ES-I3 (cell line): ENCODE data around the gene CYB5R4.

Experiments used
- H3K36me3 ChIP-seq: 2 replicates; pipeline ENCODE4 v1.6.1; 2013; ENCODE audit warnings: mild to moderate bottlenecking, low read length, control low read depth, moderate library complexity; ENCODE audit not compliant: insufficient read depth
- H3K4me1 ChIP-seq: 2 replicates; pipeline ENCODE4 v1.6.1; 2013; ENCODE audit warnings: mild to moderate bottlenecking, control low read depth, low read length; ENCODE audit not compliant: insufficient read depth
- H3K9ac ChIP-seq: 2 replicates; pipeline ENCODE4 v1.6.1; 2013; ENCODE audit warnings: low read depth, mild to moderate bottlenecking, low read length, moderate library complexity
- H3K9me3 ChIP-seq: 2 replicates; pipeline ENCODE4 v1.6.1; 2013; ENCODE audit warnings: mild to moderate bottlenecking, low read length, moderate library complexity; ENCODE audit not compliant: control insufficient read depth, insufficient read depth

The CYB5R4 gene

GRCh38 chr6:83859410-83860358, at the start of gene CYB5R4:
Gene CYB5R4 (plus strand): TSS chr6:83859689. CDS start chr6:83859783, 94 bp downstream.
- Histone ChIP-seq H3K9ac (peak within 1 kb of the TSS; percentile 69), H3K36me3 (no peaks in the 10 kb centered on the region), H3K9me3 (no peaks in the 10 kb centered on the region), H3K4me1 (peaks cover 6% of the 10 kb centered on the region; the same call in 1 of the 2 replicates)

GRCh38 chr6:83812595-83812994, 46.9 kb upstream of the CYB5R4 start:
- H3K4me1 ChIP-seq, result no peaks in the 10 kb centered on the region
- H3K9me3 ChIP-seq, result no peaks in the 10 kb centered on the region
- H3K9ac ChIP-seq, result no peak overlapping the region
- no peaks in the 10 kb centered on the region for H3K36me3 ChIP-seq

GRCh38 chr6:83815631-83816272, 43.7 kb upstream of the CYB5R4 start:
- H3K9ac ChIP-seq, result no peak overlapping the region
- no peaks in the 10 kb centered on the region for H3K36me3 ChIP-seq
- no peaks in the 10 kb centered on the region for H3K9me3 ChIP-seq
- H3K4me1 ChIP-seq, result no peaks in the 10 kb centered on the region

DNA sequence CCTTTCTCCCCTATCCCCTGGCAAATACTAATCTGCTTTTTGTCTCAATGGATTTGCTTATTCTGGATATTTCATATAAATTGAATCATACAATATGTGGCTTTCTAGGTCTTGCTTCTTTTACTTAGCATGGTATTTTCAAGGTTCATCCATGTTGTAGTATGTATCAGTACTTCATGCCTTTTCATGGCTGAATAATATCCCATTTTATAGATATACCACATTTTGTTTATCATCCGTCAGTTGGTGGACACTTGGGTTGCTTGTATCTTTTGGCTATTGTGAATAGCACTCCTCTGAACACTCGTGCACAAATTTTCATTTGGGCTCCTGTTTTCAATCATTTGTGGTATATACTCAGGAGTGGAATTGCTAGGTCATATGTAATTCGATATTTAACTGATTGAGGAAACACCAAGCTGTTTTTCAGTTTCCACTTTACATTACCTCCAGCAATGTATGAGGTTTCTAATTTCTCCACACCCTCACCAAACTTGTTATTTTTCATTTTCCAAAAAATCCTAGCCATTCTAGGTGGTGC, 36.8 kb upstream of the CYB5R4 start:
- no peaks in the 10 kb centered on the region for H3K4me1 ChIP-seq

DNA sequence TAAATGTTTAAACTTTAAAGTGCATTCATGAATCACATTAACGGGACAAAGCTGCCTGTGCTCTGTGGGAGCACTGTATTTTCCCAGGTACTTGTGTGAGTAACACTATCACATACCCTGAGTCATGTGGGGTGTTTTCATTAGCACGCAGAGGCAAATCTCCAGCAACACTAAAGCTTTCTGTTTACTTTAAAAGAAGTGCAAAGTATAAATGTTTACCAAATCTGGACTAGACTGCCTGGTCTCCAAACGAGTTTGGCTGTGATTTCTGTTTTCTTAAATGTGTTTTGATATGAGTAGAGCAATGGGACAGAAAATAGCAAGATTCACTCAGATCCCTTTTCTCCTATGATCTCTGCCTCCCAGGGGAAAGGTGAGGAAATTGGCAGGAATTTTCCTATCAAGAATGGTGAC, 35.1 kb upstream of the CYB5R4 start:
- Histone ChIP-seq H3K9me3 (0 out of 2 replicates have a peak, but pooled peaks cover 2% of the 10 kb centered on the region), H3K36me3 (no peaks in the 10 kb centered on the region), H3K9ac (no peak overlapping the region), H3K4me1 (no peaks in the 10 kb centered on the region)

More for the DNA sequence above, 36.8 kb upstream of the CYB5R4 start:
- Histone ChIP-seq H3K9me3 (0 out of 2 replicates have a peak, but pooled peaks cover 2% of the 10 kb centered on the region), H3K36me3 (no peaks in the 10 kb centered on the region), H3K9ac (no peak overlapping the region)

DNA sequence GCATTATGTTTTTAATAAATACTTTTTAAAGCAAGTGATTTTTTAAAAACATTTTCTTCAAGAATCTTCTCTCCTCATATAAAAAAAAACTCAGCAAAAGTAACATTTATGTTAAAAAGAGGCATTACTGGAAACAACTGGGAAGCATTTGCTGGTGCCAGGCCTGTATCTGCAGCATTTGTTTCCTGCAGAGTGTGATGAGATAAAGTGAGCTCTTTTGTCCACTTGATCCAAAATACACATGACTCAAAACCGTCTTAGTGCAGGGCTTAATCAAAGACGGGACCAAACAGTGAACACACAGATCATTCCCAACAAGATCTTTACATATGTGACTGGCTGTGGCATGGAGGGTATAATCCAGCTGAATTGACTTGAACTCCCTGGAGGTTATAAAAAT, 34.7 kb upstream of the CYB5R4 start:
- H3K36me3 ChIP-seq, result no peaks in the 10 kb centered on the region
- no peak overlapping the region for H3K9ac ChIP-seq
- no peaks in the 10 kb centered on the region for H3K4me1 ChIP-seq
- H3K9me3 ChIP-seq, result 0 out of 2 replicates have a peak, but pooled peaks cover 2% of the 10 kb centered on the region

DNA sequence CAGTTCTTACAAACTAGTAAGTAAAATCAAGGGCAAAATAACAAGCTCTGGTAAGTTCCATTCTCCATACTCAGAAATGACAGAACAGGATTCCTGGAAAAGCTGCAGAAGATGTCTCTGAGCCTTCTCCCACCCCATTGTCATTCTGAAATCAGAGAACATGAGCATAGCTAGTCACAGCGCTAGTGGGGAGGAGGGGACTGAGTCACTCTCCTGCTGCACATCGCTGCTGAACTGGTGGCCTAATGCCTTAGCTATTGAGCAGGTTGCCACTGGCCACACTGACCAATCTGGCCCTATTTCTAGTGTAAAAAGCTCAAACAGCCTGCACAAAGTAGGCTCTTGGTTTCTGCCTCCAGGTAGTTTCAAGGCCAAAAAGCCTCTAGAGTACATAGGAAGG, 32.4 kb upstream of the CYB5R4 start:
- no peaks in the 10 kb centered on the region for H3K4me1 ChIP-seq
- 0 out of 2 replicates have a peak, but pooled peaks cover 2% of the 10 kb centered on the region for H3K9me3 ChIP-seq
- H3K36me3 ChIP-seq, result no peaks in the 10 kb centered on the region
- no peak overlapping the region for H3K9ac ChIP-seq

GRCh38 chr6:83838727-83839126, 20.8 kb upstream of the CYB5R4 start:
- no peak overlapping the region for H3K9ac ChIP-seq
- H3K9me3 ChIP-seq, result no peaks in the 10 kb centered on the region; the same call in 1 of the 2 replicates
- H3K4me1 ChIP-seq, result no peaks in the 10 kb centered on the region
- H3K36me3 ChIP-seq, result no peaks in the 10 kb centered on the region

GRCh38 chr6:83844170-83844569, 15.3 kb upstream of the CYB5R4 start:
- Histone ChIP-seq H3K36me3 (no peaks in the 10 kb centered on the region), H3K9ac (no peak overlapping the region), H3K9me3 (no peaks in the 10 kb centered on the region), H3K4me1 (no peaks in the 10 kb centered on the region)

GRCh38 chr6:83846291-83846690, 13.2 kb upstream of the CYB5R4 start:
- H3K36me3 ChIP-seq, result no peaks in the 10 kb centered on the region
- H3K9me3 ChIP-seq, result no peaks in the 10 kb centered on the region
- no peaks in the 10 kb centered on the region for H3K4me1 ChIP-seq
- no peak overlapping the region for H3K9ac ChIP-seq

- Histone ChIP-seq H3K9me3 (no peaks in the 10 kb centered on the region), H3K36me3 (no peaks in the 10 kb centered on the region), H3K4me1 (no peaks in the 10 kb centered on the region), H3K9ac (no peak overlapping the region)
Measured at GRCh38 chr6:83847179-83847578, 12.3 kb upstream of the CYB5R4 start.

- Histone ChIP-seq H3K36me3 (no peaks in the 10 kb centered on the region), H3K9ac (no peak overlapping the region), H3K9me3 (no peaks in the 10 kb centered on the region), H3K4me1 (no peaks in the 10 kb centered on the region)
Measured at GRCh38 chr6:83849127-83849526, 10.4 kb upstream of the CYB5R4 start.

GRCh38 chr6:83849610-83850009, 9.9 kb upstream of the CYB5R4 start:
- Histone ChIP-seq H3K4me1 (no peaks in the 10 kb centered on the region), H3K9me3 (no peaks in the 10 kb centered on the region), H3K9ac (no peak overlapping the region), H3K36me3 (no peaks in the 10 kb centered on the region)

DNA sequence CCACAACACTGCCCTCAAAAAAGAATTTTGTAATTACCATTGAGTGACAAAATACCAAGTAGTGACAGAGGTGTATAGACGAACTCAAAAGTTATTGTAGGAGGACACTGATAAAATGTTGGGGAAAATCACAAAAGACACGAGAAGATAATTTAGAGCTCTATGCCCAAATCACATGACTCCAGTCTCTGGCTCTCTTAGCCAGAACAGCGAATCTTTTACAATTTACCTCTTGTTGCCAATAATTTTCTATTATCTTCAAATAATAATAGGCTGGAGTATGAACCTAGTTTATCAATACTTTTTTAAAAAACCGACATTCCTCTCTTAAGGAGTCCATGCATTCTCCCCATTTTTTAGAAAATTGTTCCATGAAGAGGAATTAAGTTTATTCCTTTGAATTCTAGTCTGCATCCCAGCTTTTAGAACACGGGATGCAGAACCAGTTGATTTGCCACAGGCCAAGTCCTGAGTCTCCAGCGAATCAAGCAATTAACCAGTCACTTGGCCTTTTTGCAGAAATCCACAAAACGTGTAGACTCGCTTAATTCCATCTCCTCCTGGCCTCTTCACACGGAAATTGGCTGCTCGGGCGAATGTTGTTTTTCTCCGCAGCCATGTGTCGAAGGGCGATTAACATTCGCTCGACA, 6.8 kb upstream of the CYB5R4 start:
- Histone ChIP-seq H3K36me3 (no peaks in the 10 kb centered on the region), H3K9ac (peak overlapping the region; percentile 61; the same call in 1 of the 2 replicates)

More for the DNA sequence above, 6.8 kb upstream of the CYB5R4 start:
- Histone ChIP-seq H3K9me3 (no peaks in the 10 kb centered on the region), H3K4me1 (no peaks in the 10 kb centered on the region)
